ENCODE results near the gene CPHXL2. TPM values are rescaled to one million over a fixed set of nuclear protein-coding genes. Genes with fewer than 3 reads are reported as not detected.
A peak's percentile ranks its signal among the peaks of the same experiment; 100 is the strongest.

Gene CPHXL2
- total and polyA plus RNA-seq, 2 donors (not counting 1 experiment from before 2014, with no cell fraction given): not detected

DNA sequence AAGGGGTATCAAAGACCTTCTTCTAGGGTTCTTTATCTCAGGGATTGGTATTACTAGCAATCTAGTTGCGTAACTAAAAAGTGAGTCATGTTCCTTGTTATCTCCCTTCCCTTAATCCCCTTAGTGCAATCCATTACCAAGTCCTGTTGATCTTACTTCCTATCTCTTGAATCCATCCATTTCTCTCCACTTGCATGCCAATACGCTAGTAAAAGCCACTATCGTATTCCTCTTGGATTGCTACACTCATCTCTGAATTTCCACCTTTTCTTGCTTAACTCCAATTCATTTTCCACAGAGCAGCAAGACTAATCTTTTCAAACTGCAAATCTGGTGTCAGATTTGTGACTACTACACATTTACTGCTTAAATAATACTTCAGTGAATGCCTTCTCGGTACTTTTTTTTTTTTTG, 51.9 kb downstream of the CPHXL2 start:
- Histone ChIP-seq H3K79me2 (ENCODE audit: control insufficient read depth, insufficient read depth, low read length) (peaks cover 5% of the 10 kb centered on the region), H3K4me3 (replicated peaks in 1 of 4; ENCODE audit: control extremely low read depth in 1 of 4, insufficient read depth in 1 of 4, low read depth in 3 of 4, low read length in 4 of 4) (no peak overlapping the region), H3K4me1 (ENCODE audit: control insufficient read depth, extremely low read depth, insufficient read depth, low read length) (peaks cover 4% of the 10 kb centered on the region), H3K4me2 (ENCODE audit: extremely low read depth, insufficient read depth, low read length) (no peak overlapping the region), H3K9me3 (ENCODE audit: control insufficient read depth, insufficient read depth, low read depth, low read length) (no peaks in the 10 kb centered on the region), H3K27ac (ENCODE audit: insufficient read depth, low read length) (no peak overlapping the region), H3K27me3 (ENCODE audit: control insufficient read depth, insufficient read depth, low read length) (no peaks in the 10 kb centered on the region), H4K20me1 (ENCODE audit: control insufficient read depth, extremely low read depth, insufficient read depth, low read length) (no peaks in the 10 kb centered on the region), H2AFZ (ENCODE audit: low read length) (no peak overlapping the region), H3K36me3 (ENCODE audit: control insufficient read depth, insufficient read depth, low read length) (peaks cover 15% of the 10 kb centered on the region), H3K9ac (ENCODE audit: insufficient read depth, low read length) (no peak overlapping the region)
- DNase-seq (ENCODE audit: low read depth in 2 of 2): peak; percentile 23 to 68
- no peak for TF ChIP-seq EZH2 (IDR thresholded peaks at IDR 0.05; ENCODE audit: low read length, missing control alignments)
- TF ChIP-seq CTCF (conservative IDR thresholded peaks at IDR 0.05 in 1 of 2, IDR thresholded peaks at IDR 0.05 in 1 of 2; ENCODE audit: low read depth in 1 of 2, low read length in 2 of 2): no peak

DNA sequence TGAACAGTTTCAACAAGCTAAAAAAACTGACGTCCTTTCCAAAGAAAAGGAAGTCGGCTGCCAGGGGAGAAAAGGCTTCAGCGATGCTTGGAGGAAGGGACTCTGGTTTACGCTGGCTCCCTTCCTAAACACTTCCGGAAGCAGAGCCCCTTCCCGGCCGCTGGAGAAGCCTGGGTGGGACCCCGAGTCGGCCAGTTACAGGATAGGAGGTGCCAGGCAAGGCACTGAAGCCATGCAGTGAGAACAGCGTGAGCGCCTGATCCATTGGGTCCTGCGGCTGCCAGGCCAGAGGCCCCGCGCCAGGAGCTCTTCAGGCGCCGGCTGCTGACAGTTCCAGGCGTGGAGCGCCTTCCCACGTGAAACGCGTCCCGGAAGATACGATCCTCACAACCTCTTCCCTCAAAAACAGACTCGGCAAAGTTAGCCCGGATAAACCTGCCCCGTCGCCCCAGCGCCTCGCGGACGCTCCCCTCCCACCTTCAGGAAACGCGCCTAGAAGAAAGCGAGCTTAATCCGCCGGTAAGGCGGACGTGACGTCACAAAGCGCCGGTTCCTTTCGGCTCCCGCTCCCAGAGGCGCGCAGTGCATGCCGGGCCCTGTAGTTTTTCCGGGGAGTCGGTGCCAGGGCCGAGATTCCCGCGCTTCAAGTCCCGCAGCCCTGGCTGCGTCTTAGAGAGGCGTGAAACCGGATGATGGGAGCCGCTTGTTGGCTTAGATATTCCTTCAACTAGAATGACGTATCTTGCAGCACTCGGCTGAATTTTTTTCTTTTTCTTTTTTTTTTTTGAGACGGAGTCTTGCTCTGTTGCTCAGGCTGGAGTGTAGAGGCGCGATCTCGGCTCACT, 53.8 kb downstream of the CPHXL2 start, which contains the start of gene ADAT1:
Gene ADAT1, minus strand, starts transcription at position 521 of the 845 bp plus-strand sequence. CDS start 2,482 bp downstream, outside the sequence.
- peak; percentile 98 to 99 for DNase-seq (ENCODE audit: low read depth in 2 of 2)
- Histone ChIP-seq H3K9ac (ENCODE audit: insufficient read depth, low read length) (peak within 1 kb of the TSS; percentile 66), H3K4me1 (ENCODE audit: control insufficient read depth, extremely low read depth, insufficient read depth, low read length) (peaks cover 4% of the 10 kb centered on the region), H2AFZ (ENCODE audit: low read length) (peak within 1 kb of the TSS; percentile 60), H3K9me3 (ENCODE audit: control insufficient read depth, insufficient read depth, low read depth, low read length) (no peaks in the 10 kb centered on the region), H3K4me2 (ENCODE audit: extremely low read depth, insufficient read depth, low read length) (peak within 1 kb of the TSS; percentile 81), H3K79me2 (ENCODE audit: control insufficient read depth, insufficient read depth, low read length) (peaks cover 5% of the 10 kb centered on the region), H3K27ac (ENCODE audit: insufficient read depth, low read length) (peak within 1 kb of the TSS; percentile 84), H4K20me1 (ENCODE audit: control insufficient read depth, extremely low read depth, insufficient read depth, low read length) (no peaks in the 10 kb centered on the region), H3K27me3 (ENCODE audit: control insufficient read depth, insufficient read depth, low read length) (no peaks in the 10 kb centered on the region), H3K36me3 (ENCODE audit: control insufficient read depth, insufficient read depth, low read length) (peaks cover 8% of the 10 kb centered on the region), H3K4me3 (replicated peaks in 1 of 4; ENCODE audit: control extremely low read depth in 1 of 4, insufficient read depth in 1 of 4, low read depth in 3 of 4, low read length in 4 of 4) (peak within 1 kb of the TSS; percentile 67 to 81 (median 77))
- TF ChIP-seq EZH2 (IDR thresholded peaks at IDR 0.05; ENCODE audit: low read length, missing control alignments): no peak
- no peak for TF ChIP-seq CTCF (conservative IDR thresholded peaks at IDR 0.05 in 1 of 2, IDR thresholded peaks at IDR 0.05 in 1 of 2; ENCODE audit: low read depth in 1 of 2, low read length in 2 of 2)

DNA sequence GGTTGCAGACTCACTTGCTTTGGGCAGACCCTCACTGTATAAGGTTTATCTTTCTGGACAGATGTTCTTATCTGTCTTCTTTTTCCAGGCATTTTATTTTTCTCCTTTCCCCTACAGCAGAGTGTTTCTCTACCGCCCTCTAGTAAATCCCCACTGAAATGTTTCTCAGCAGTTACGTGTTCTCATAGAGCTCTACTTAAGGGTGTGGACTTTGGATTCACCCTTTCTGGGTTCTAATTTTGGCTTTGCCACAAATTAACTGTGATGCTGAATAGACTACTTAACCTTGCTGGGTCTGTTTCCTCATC, 55.7 kb downstream of the CPHXL2 start:
- H4K20me1 ChIP-seq (ENCODE audit: control insufficient read depth, extremely low read depth, insufficient read depth, low read length): no peaks in the 10 kb centered on the region
- no peak overlapping the region for H3K27ac ChIP-seq (ENCODE audit: insufficient read depth, low read length)
- TF ChIP-seq CTCF (conservative IDR thresholded peaks at IDR 0.05 in 1 of 2, IDR thresholded peaks at IDR 0.05 in 1 of 2; ENCODE audit: low read depth in 1 of 2, low read length in 2 of 2) (peak; percentile 59 to 64), EZH2 (IDR thresholded peaks at IDR 0.05; ENCODE audit: low read length, missing control alignments) (no peak)
- no peak overlapping the region for H2AFZ ChIP-seq (ENCODE audit: low read length)
- H3K36me3 ChIP-seq (ENCODE audit: control insufficient read depth, insufficient read depth, low read length): peaks cover 7% of the 10 kb centered on the region
- H3K79me2 ChIP-seq (ENCODE audit: control insufficient read depth, insufficient read depth, low read length): peaks cover 5% of the 10 kb centered on the region
- no peaks in the 10 kb centered on the region for H3K27me3 ChIP-seq (ENCODE audit: control insufficient read depth, insufficient read depth, low read length)
- H3K4me3 ChIP-seq (replicated peaks in 1 of 4; ENCODE audit: control extremely low read depth in 1 of 4, insufficient read depth in 1 of 4, low read depth in 3 of 4, low read length in 4 of 4): peak overlapping the region in 1 of 4 experiments; percentile 6
- no peak overlapping the region for H3K9ac ChIP-seq (ENCODE audit: insufficient read depth, low read length)
- no peaks in the 10 kb centered on the region for H3K9me3 ChIP-seq (ENCODE audit: control insufficient read depth, insufficient read depth, low read depth, low read length)
- peak; percentile 22 to 60 for DNase-seq (ENCODE audit: low read depth in 2 of 2)
- no peak overlapping the region for H3K4me2 ChIP-seq (ENCODE audit: extremely low read depth, insufficient read depth, low read length)
- peaks cover 4% of the 10 kb centered on the region for H3K4me1 ChIP-seq (ENCODE audit: control insufficient read depth, extremely low read depth, insufficient read depth, low read length)
